GM19043 (cell line): Measurements from ENCODE around the gene PXT1.

Experiments used
- ATAC-seq: cut with Tn5 transposase; IDR thresholded peaks from one replicate; pipeline ENCODE4 v1.9.1; 2021; ENCODE audit warnings: low read depth; ENCODE audit not compliant: unreplicated experiment

Gene PXT1

GRCh38 chr6:36350681-36351571 is 91.7 kb downstream of the PXT1 start:
- ATAC-seq = no peak

DNA sequence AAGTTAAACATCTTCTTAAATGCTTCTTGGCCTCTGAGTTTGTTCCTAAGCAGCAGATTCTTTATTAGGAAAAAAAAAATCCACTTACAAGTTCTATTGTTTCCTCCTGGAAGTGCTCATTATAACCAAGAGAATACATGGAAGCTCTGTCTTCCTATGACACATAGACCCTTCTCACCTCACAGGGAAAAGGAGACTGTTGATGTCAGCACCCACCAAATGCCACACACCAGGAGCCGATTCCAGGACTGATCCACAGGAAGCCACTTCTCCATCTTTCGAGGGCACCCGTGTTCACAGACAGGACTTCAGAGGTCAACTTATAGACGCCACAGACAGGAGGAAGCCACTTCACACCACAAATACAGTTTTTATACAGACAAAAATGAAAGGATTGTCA is 92.6 kb downstream of the PXT1 start:
- no peak for ATAC-seq

DNA sequence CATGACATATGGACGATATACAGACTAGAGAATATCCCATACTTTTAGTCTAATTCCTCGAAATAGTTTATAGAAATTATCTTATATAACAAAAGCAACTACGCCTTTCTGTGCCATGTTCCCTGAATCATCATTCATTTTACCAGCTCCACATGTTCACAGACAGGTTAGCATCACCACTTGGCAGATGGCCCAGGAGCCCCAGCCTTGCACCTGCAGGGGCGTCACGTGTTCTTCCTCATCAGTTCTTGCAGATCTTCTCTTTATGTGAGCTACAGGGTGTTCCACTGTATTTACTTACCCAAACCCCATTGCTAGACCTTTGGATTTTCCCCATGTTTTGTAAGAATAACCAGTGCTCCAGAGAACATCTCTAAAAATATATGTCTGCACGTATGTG is 93.4 kb downstream of the PXT1 start:
- ATAC-seq = no peak

DNA sequence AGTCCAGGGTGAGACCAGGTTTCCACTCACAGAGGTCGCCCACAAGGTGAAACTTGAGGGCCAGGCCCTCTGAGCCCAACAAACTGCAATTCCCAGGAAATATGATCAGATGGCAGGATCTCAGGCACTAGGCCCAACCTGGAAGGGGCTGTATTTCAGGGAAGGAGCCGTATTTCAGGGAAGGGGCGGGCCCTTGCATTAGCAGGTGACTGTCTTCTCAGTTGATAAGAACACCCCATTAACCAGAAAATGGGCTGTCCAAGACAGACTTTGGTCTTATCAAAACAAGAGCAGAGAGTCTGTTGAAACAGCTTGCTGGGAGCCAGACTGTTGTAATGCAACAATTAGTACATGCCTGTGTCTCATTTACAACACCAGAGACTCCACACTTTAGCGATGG is 95.0 kb downstream of the PXT1 start:
- no peak for ATAC-seq

GRCh38 chr6:36346486-36347273 is 96.0 kb downstream of the PXT1 start:
- ATAC-seq = no peak

DNA sequence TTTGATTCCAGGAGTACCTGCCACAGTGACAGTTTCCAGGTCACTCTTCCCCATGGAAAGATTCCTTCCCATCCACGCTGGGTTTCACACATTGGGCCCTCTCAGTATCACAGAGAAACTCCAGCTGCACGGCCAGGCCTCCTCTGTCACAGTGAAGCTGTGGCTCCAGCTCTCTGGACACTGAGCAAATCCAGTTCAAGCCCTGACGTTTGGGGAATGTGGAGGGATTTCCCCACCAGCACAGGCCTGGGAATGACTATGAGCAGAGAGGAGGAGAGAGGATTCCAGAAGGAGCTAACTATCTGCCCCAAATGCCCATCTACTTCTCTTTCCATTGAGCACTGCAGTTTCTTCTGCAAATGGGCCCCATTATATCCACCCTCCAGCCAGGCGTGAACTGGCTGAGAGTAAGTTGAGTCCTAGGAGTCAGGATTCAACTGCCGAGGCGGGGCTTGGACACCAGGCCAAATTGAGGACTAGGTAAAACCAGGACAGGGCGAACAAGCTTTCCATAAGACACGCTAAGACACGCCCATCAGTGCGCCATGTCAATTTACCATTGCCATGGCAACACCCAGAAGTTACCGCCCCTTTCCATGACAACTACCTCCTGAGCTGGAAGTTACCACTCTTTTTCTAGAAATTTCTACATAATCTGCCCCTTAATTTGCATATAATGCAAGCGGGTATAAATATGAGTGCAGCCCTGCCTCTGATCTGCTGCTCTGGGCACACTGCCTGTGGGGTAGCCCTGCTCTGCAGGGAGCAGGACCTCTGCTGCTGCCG is 96.8 kb downstream of the PXT1 start:
- no peak for ATAC-seq

DNA sequence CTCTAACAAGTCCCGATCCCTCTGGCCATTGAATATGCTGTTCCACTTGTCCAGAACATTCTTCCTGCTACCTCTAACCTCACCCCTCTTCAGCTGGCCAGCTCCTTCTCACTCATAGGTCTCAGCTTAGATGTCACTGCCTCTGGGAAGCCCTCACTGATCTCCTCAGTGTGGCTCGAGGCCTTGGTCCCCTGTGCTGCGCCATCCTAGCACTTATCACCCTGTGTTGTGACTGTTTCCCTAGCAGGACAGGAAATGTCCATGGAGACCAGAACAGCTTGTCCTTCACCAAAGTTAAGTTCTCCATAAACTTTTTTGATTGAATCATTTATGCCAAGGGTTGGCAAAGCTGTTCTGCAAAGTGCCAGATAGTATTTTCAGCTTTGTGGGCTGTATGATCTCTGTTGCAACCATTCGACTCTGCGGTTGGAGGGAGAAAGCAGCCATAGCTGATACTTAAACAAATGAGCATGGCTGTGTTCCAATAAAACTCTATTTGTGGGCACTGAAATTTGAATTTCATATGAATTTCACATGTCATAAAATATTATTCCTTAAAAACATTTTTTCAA is 99.5 kb downstream of the PXT1 start:
- no peak for ATAC-seq

DNA sequence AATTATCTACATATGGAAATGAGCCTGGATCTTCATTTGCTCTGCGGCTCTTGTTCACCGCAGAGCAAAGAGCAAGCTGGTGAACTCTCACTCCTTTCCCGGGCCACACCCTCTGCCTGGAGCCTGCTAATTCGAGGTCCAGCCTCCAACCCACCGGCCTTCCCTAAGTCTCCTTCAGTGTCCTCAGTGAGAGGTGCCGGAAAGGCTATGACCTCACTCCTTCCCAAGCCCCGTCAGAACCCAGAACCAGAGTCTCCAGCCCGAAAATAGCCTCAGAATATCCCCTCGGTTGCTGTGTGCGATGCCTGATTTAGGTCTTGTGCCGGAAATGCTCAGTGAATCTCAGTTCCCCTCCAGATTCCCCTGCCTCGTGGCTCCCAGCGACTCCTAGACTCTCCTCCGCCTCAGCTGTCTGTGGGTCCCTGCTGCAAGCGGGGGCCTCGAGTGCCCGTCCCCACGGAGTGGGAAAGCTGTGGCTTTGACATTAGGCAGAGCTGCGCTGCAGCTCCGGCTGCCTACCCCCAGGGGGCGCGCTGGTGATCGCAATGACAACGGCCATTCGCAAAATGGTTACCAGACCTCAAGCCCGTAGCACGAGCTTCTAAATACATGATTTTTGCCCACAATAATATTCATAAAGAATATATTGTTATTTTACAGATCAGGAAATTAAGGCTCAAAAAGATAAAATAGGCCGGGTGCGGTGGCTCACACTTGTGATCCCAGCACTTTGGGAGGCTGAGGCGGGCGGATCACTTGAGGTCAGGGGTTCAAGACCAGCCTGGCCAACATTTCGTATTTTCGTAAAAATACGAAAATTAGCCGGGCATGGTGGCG is 101.8 kb downstream of the PXT1 start:
- no peak for ATAC-seq
